GM23338 (cell line): ENCODE results near the gene IST1. TPM values are rescaled to one million over a fixed set of nuclear protein-coding genes. Genes with fewer than 3 reads are reported as not detected.
"Not testable (repeated sequence)": the region's sequence is repeated elsewhere in the genome, so short reads cannot be mapped to it uniquely, and the experiment has no call there.

Source experiments
- ATAC-seq: fragments of 200-7000 bp; cut with Tn5 transposase; 3 replicates; pipeline ENCODE4 v1.9.1; 2020
- DNase-seq: peaks from one replicate; pipeline ENCODE4 v3.0.0-alpha.2; 2015; ENCODE audit warnings: low spot score
- H2AFZ ChIP-seq: fragments of 200-600 bp; sonication (generic); 2 replicates; pipeline ENCODE4 v1.8.0; 2016; ENCODE audit warnings: antibody characterized with exemption, mild to moderate bottlenecking, moderate library complexity
- H3F3A ChIP-seq: fragments of 200-600 bp; sonication (generic); replicated peaks from 2 replicates; pipeline ENCODE4 v1.8.0; 2017; ENCODE audit warnings: antibody characterized with exemption, mixed run types, low read depth
- H3K27ac ChIP-seq: fragments of 200-600 bp; sonication (generic); 2 replicates; pipeline ENCODE4 v1.6.1; 2016; ENCODE audit warnings: low read depth
- H3K27me3 ChIP-seq: fragments of 200-600 bp; sonication (generic); 2 replicates; pipeline ENCODE4 v1.8.0; 2016; ENCODE audit warnings: mild to moderate bottlenecking, mixed run types, moderate library complexity; ENCODE audit not compliant: insufficient read depth
- H3K36me3 ChIP-seq: fragments of 200-600 bp; sonication (generic); 2 replicates; pipeline ENCODE4 v1.8.0; 2016; ENCODE audit warnings: mild to moderate bottlenecking; ENCODE audit not compliant: insufficient read depth
- H3K4me1 ChIP-seq: fragments of 200-600 bp; sonication (generic); 2 replicates; pipeline ENCODE4 v1.8.0; 2016; ENCODE audit warnings: mild to moderate bottlenecking, moderate library complexity; ENCODE audit not compliant: insufficient read depth
- H3K4me2 ChIP-seq: fragments of 200-600 bp; sonication (generic); 2 replicates; pipeline ENCODE4 v1.7.1; 2017; ENCODE audit warnings: mixed run types
- H3K4me3 ChIP-seq: fragments of 200-600 bp; sonication (generic); 2 replicates; pipeline ENCODE4 v1.6.1; 2016; ENCODE audit warnings: mixed run types
- H3K79me2 ChIP-seq: fragments of 200-600 bp; sonication (generic); replicated peaks from 2 replicates; pipeline ENCODE4 v1.8.0; 2017; ENCODE audit warnings: mild to moderate bottlenecking; ENCODE audit not compliant: insufficient read depth
- H3K9me2 ChIP-seq: fragments of 200-600 bp; sonication (generic); 2 replicates; pipeline ENCODE4 v1.8.0; 2017; ENCODE audit not compliant: insufficient read depth
- H4K20me1 ChIP-seq: fragments of 200-600 bp; sonication (generic); replicated peaks from 2 replicates; pipeline ENCODE4 v1.8.0; 2017; ENCODE audit warnings: mild to moderate bottlenecking; ENCODE audit not compliant: insufficient read depth
- H3K27ac Mint-ChIP-seq: 2 replicates; pipeline ENCODE4 v1.8.0; 2020; ENCODE audit warnings: inconsistent platforms, mild to moderate bottlenecking, moderate library complexity, mixed read lengths
- H3K27me3 Mint-ChIP-seq: 3 replicates; pipeline ENCODE4 v1.8.0; 2022; ENCODE audit warnings: low read depth, mild to moderate bottlenecking, moderate library complexity, mixed read lengths, inconsistent platforms; ENCODE audit not compliant: insufficient read depth, poor library complexity
- H3K36me3 Mint-ChIP-seq: 3 replicates; pipeline ENCODE4 v1.8.0; 2021; ENCODE audit warnings: low read depth, mild to moderate bottlenecking, inconsistent platforms, moderate library complexity, mixed read lengths
- H3K4me1 Mint-ChIP-seq: 3 replicates; pipeline ENCODE4 v1.8.0; 2020; ENCODE audit warnings: mild to moderate bottlenecking, inconsistent platforms, mixed read lengths
- H3K4me3 Mint-ChIP-seq: 3 replicates; pipeline ENCODE4 v1.8.0; 2021; ENCODE audit warnings: moderate library complexity, mild to moderate bottlenecking, inconsistent platforms, mixed read lengths
- H3K9me3 Mint-ChIP-seq: 3 replicates; pipeline ENCODE4 v1.8.0; 2020; ENCODE audit warnings: moderate library complexity, mild to moderate bottlenecking, inconsistent platforms, mixed read lengths
- CTCF ChIP-seq, 2 experiments: fragments of 200-600 bp in 1 of 2; sonication (generic) in 1 of 2; conservative IDR thresholded peaks; 2 replicates each; pipeline versions ENCODE4 v1.5.1 to v1.6.1; 2016 to 2017; ENCODE audit warnings: antibody characterized with exemption in 2 of 2, low read depth in 2 of 2, mild to moderate bottlenecking in 2 of 2, moderate library complexity in 1 of 2
- JUNB ChIP-seq: IDR thresholded peaks from one replicate; pipeline ENCODE4 v1.6.1; 2016; ENCODE audit warnings: antibody characterized with exemption; ENCODE audit not compliant: unreplicated experiment
- ZNF462 ChIP-seq: fragments of 250-450 bp; sonication (Bioruptor Pico); IDR thresholded peaks from 2 replicates; pipeline ENCODE4 v1.5.0; 2020; ENCODE audit warnings: mild to moderate bottlenecking, moderate library complexity
- polyA plus RNA-seq: library from polyadenylated mRNA; unstranded; fragments of >200 nt; fragmentation: Nextera tagmentation; extraction: Ambion mirVana; gene quantifications from 2 replicates; pipeline ENCODE4 v1.2.1, GENCODE V29; 2016
- total RNA-seq: library from RNA; depleted of rRNA; stranded (reverse); fragments of >200 nt; shearing (Covaris generic); gene quantifications from 2 replicates; pipeline ENCODE4 v1.2.3, GENCODE V29; 2014
- TF ChIP-seq, protein P1 (sequence below): IDR thresholded peaks from one replicate; pipeline ENCODE4 v1.6.1; 2018; ENCODE audit warnings: antibody characterized with exemption; ENCODE audit not compliant: unreplicated experiment

Gene IST1
- total and polyA plus RNA-seq, 2 experiments from 2014 or later = 108 to 234 TPM

GRCh38 chr16:71904239-71904638 lies 8.9 kb downstream of the IST1 start (continued):
- TF ChIP-seq ZNF462 (CRISPR knock-in tag) (no peak), CTCF (conservative IDR thresholded peaks at IDR 0.05; ENCODE audit: low read depth in 2 of 2) (no peak), JUNB (no peak)
- TF ChIP-seq, protein P1, sequence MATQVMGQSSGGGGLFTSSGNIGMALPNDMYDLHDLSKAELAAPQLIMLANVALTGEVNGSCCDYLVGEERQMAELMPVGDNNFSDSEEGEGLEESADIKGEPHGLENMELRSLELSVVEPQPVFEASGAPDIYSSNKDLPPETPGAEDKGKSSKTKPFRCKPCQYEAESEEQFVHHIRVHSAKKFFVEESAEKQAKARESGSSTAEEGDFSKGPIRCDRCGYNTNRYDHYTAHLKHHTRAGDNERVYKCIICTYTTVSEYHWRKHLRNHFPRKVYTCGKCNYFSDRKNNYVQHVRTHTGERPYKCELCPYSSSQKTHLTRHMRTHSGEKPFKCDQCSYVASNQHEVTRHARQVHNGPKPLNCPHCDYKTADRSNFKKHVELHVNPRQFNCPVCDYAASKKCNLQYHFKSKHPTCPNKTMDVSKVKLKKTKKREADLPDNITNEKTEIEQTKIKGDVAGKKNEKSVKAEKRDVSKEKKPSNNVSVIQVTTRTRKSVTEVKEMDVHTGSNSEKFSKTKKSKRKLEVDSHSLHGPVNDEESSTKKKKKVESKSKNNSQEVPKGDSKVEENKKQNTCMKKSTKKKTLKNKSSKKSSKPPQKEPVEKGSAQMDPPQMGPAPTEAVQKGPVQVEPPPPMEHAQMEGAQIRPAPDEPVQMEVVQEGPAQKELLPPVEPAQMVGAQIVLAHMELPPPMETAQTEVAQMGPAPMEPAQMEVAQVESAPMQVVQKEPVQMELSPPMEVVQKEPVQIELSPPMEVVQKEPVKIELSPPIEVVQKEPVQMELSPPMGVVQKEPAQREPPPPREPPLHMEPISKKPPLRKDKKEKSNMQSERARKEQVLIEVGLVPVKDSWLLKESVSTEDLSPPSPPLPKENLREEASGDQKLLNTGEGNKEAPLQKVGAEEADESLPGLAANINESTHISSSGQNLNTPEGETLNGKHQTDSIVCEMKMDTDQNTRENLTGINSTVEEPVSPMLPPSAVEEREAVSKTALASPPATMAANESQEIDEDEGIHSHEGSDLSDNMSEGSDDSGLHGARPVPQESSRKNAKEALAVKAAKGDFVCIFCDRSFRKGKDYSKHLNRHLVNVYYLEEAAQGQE = no peak

DNA sequence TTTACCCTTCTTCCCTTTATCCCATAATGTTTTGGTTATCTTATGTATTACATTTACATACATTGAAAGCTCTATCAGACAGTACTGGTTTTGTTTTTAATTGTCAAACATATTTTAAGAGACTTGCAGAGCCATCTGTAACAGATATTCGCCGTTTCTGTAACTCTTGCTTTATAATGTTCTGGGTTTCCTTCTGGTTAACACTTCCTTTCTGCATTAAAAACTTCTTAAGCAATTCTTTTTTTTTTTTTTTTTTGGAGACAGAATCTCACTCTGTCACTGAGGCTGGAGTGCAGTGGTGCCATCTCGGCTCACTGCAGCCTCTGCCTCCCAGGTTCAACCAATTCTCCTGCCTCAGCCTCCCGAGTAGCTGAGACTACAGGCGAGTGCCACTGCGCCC lies 10.4 kb downstream of the IST1 start:
- not testable (repeated sequence) for H3K4me1 Mint-ChIP-seq, H3K4me3 ChIP-seq, H2AFZ ChIP-seq, H3K4me1 ChIP-seq, H3K27me3 Mint-ChIP-seq, H3K4me3 Mint-ChIP-seq, H3K36me3 ChIP-seq, H3K27ac Mint-ChIP-seq, ATAC-seq, H3K27me3 ChIP-seq, H3K27ac ChIP-seq, H3K4me2 ChIP-seq, H3K9me2 ChIP-seq, H3K9me3 Mint-ChIP-seq, DNase-seq, H3F3A ChIP-seq
- peaks cover 97% of the 10 kb centered on the region for H4K20me1 ChIP-seq
- peaks cover 100% of the 10 kb centered on the region for H3K79me2 ChIP-seq
- H3K36me3 Mint-ChIP-seq = peaks cover 25% of the 10 kb centered on the region; the same call in 2 of the 3 replicates
